Measurements from ENCODE around the gene PPEF2.

PPEF2 gene

GRCh38 chr4:75886104-75886503 lies 16.1 kb downstream of the PPEF2 start:
- Histone ChIP-seq H3K4me3 (ENCODE audit: low read depth, low read length) (no peak overlapping the region), H3K27me3 (peaks cover 3% of the 10 kb centered on the region), H3K9me3 (no peaks in the 10 kb centered on the region), H3K36me3 (no peaks in the 10 kb centered on the region), H3K4me1 (no peaks in the 10 kb centered on the region)
- TF ChIP-seq CTCF (IDR thresholded peaks at IDR 0.05; ENCODE audit: low read depth, low read length) = no peak
- no peak for DNase-seq

GRCh38 chr4:75881476-75881875 lies 20.8 kb downstream of the PPEF2 start:
- no peak overlapping the region for H3K4me3 ChIP-seq (ENCODE audit: low read depth, low read length)
- DNase-seq = no peak
- TF ChIP-seq CTCF (IDR thresholded peaks at IDR 0.05; ENCODE audit: low read depth, low read length) = no peak
- H3K36me3 ChIP-seq = no peaks in the 10 kb centered on the region
- no peaks in the 10 kb centered on the region for H3K4me1 ChIP-seq
- no peaks in the 10 kb centered on the region for H3K9me3 ChIP-seq
- peaks cover 4% of the 10 kb centered on the region for H3K27me3 ChIP-seq

- TF ChIP-seq CTCF (IDR thresholded peaks at IDR 0.05; ENCODE audit: low read depth, low read length) = no peak
- no peaks in the 10 kb centered on the region for H3K4me1 ChIP-seq
- no peak for DNase-seq
- H3K9me3 ChIP-seq = no peaks in the 10 kb centered on the region
- H3K36me3 ChIP-seq = no peaks in the 10 kb centered on the region
- no peak overlapping the region for H3K4me3 ChIP-seq (ENCODE audit: low read depth, low read length)
- H3K27me3 ChIP-seq = peaks cover 4% of the 10 kb centered on the region
Measured at GRCh38 chr4:75880278-75880677, 22.0 kb downstream of the PPEF2 start.

- Histone ChIP-seq H3K27me3 (peaks cover 4% of the 10 kb centered on the region), H3K4me3 (ENCODE audit: low read depth, low read length) (no peak overlapping the region), H3K4me1 (no peaks in the 10 kb centered on the region), H3K9me3 (no peaks in the 10 kb centered on the region), H3K36me3 (no peaks in the 10 kb centered on the region)
- DNase-seq = no peak
- TF ChIP-seq CTCF (IDR thresholded peaks at IDR 0.05; ENCODE audit: low read depth, low read length) = no peak
Measured at GRCh38 chr4:75878246-75878756, 24.0 kb downstream of the PPEF2 start.

GRCh38 chr4:75876218-75876617 lies 26.0 kb downstream of the PPEF2 start:
- Histone ChIP-seq H3K4me3 (ENCODE audit: low read depth, low read length) (no peak overlapping the region), H3K9me3 (no peaks in the 10 kb centered on the region), H3K4me1 (no peaks in the 10 kb centered on the region), H3K27me3 (peaks cover 4% of the 10 kb centered on the region), H3K36me3 (no peaks in the 10 kb centered on the region)
- no peak for TF ChIP-seq CTCF (IDR thresholded peaks at IDR 0.05; ENCODE audit: low read depth, low read length)
- no peak for DNase-seq

GRCh38 chr4:75869100-75869499 lies 33.2 kb downstream of the PPEF2 start:
- H3K4me3 ChIP-seq (ENCODE audit: low read depth, low read length) = no peak overlapping the region
- DNase-seq = no peak
- no peaks in the 10 kb centered on the region for H3K36me3 ChIP-seq
- H3K4me1 ChIP-seq = no peaks in the 10 kb centered on the region
- no peaks in the 10 kb centered on the region for H3K9me3 ChIP-seq
- no peaks in the 10 kb centered on the region; the same call in 1 of the 2 replicates for H3K27me3 ChIP-seq
- no peak for TF ChIP-seq CTCF (IDR thresholded peaks at IDR 0.05; ENCODE audit: low read depth, low read length)
